ENCODE measurements around the gene MKRN2OS. TPM values are rescaled to one million over a fixed set of nuclear protein-coding genes. Genes with fewer than 3 reads are reported as not detected.

MKRN2OS gene, protein sequence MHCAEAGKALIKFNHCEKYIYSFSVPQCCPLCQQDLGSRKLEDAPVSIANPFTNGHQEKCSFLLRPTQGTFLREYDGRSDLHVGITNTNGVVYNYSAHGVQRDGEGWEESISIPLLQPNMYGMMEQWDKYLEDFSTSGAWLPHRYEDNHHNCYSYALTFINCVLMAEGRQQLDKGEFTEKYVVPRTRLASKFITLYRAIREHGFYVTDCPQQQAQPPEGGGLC
- total RNA-seq (ENCODE audit: insufficient read depth, low replicate concordance) = 4.1 TPM

DNA sequence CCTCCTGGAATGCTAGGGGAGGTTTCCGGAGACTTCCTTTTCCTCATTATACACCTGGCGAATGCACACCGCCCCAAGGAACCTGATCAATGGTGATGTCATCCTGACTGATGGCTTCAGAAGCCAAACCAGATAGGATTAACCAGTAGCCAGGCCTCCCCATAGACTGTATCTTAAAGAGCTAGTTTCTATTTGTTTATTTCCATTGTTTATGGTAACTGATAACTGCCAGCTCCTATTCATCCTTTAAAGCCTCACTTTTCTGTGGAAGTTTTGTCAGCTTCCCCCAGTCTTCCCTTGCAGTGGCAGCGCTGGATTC is at the start of gene MKRN2OS:
MKRN2OS (minus strand) TSS at position 27 of the 319 bp plus-strand sequence. CDS start 35 bp downstream, outside the sequence.
- peak; percentile 25 for DNase-seq (ENCODE audit: low spot score)

DNA sequence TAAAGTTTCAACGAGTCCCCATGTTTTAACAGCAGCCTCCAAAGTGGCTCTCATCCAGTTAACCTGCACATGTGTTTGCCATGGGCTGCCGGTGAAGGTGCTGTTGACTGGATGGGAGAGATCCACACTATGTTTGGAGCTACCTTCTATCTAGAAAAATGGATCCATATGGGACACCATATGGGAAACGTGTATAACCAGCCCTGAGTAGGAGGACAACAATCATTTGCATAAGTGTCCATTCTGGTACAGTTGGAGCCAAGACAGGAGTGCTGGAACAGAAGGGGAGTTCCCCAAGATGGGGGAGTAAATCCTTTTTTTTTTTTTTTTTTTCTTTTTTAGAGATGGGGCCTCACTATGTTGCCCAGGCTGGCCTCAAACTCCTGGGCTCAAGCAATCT is 48.2 kb upstream of the MKRN2OS start:
- no peak for DNase-seq (ENCODE audit: low spot score)

DNA sequence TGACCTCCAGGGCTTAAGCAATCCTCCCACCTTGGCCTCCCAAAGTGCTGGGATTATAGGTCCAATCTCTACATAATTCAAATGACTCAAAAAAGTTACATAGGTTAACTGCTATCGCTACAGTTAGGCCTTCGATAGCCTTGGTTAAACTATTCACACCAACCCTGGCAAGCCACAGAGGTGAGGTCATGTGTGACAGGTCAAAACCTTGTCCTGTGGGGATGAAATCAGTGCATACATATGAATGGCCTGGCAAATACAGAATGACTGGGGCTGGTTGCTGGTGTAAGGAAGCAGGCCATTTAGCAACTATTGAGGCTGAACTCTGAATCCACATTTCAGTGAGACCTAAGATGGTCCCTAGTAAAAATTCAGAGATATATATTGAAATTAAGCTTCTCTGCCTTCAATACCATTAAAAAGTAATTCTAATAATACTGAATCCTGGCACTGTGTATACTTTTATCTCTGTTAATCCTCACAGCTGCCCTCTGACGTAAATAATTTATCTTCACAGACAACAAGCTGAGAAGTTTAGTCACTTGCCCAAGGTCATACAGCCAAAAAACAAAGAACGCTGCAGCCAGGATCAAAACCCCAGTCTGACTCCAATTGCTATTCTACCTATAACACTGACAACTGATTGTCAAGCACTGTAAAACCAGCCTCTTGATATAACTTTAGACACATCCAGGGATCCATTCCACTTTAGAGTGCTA is 46.9 kb upstream of the MKRN2OS start:
- DNase-seq (ENCODE audit: low spot score) = no peak

DNA sequence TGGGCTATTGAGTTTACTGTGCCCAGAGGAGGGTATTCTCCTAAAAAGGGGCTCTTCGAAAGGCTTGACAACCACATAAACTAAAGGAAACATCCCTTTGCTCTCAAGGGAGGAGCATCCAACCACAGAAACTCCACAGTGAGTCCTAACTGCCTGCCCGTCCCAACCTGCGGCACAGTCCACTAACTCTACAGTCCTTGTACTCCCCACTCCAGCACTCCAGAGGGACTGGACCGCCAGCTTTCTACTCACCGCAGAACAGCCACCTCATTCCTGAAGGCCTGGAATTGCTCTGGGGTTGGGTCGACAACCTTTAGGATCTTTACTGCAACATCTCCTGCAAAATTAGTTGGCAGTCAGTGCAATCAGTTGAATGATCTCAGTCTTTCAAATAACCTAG is 46.2 kb upstream of the MKRN2OS start:
- DNase-seq (ENCODE audit: low spot score) = no peak

DNA sequence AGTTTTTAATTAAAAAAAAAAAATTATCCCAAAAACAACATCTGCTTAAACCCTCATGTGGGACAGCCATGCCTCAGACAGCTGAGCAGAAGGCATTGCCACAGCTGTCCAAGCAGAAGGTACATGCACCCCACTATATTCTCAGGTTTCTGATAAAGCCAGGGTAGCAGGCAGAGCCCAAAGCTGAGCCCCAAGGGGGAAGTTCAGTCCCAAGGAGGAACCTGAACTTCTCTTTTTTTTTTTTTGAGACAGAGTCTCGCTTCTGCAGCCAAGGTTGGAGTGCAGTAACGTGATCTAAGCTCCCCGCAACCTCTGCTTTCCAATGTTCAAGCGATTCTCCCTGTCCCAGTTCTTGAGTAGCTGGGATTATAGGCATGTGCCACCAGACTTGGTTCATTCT is 44.8 kb upstream of the MKRN2OS start:
- no peak for DNase-seq (ENCODE audit: low spot score)

DNA sequence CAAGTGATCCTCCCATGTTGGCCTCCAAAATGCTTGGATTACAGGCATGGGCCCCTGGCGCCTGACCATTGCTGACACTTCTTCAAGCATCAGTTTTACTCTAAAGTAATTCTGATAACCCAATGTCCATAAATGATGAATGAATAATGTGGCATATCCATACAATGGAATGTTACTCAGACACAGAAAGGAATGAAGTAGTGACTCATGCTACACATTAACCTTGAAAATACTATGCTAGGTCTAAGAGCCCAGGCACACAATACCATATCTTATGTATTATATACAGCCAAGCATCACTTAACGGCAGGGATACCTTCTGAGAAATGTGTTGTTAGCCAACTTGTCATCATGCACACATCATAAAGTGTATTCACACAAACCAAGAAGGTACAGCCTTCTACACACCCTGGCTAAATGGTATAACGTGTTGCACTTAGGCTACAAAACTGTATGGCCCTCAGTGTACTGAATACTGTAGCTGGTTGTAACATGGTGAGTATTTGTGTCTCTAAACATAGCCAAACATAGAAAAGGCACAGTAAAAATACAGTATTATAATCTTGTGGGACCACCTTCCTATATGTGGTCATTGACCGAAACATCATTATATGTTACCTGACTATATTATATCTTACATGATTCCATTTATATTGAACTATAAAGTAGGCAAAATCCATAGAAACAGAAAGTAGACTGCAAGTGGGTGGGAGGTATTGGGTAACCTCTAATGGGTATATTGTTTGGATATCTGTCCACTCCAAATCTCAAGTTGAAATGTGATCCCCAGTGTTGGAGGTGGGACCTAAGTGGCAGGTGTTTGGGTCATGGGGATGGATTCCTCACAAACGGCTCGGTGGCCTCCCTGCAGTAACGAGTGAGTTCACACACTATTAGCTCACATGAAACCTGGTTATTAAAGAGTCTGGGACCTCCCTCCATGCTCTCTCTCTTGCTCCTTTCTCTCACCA is 43.0 kb upstream of the MKRN2OS start:
- no peak for DNase-seq (ENCODE audit: low spot score)

DNA sequence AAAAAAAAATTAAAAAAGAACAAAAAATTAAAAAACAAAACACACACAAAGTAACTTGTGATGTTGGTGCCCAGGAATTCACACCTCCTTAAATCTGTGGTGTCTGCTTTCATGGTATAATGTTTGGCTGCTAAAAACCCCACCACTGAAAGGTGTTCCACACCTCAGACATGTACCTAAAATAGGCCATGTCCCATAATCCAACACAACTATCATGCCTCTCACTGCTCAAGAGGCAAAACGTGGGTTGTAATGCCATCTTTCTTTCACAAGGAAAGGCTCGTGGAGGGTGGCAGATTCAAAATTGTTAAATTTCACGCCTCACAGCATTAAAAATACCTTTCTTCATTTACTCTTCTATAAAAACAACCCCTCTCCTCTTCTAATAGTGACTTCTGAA is 41.1 kb upstream of the MKRN2OS start:
- DNase-seq (ENCODE audit: low spot score) = no peak

DNA sequence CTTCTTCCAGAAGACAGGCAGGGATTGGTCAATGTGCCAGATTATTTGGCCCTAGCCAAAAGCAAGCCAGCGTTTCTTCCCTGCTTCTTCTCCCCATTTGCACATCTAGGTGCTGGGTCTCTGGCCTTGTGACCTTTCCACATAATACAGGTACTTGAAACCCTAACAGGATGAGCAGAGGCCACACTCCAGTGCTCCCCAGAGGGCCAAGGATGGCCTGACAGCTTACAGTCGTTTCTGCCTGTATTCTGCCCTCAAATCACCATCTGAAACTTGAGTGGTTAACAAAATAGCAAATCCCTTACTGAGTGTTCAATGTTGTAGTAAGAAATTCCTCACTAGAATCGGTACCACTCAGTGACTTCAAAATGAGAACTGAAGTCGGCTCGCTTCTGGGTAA is 40.7 kb upstream of the MKRN2OS start:
- DNase-seq (ENCODE audit: low spot score) = no peak

DNA sequence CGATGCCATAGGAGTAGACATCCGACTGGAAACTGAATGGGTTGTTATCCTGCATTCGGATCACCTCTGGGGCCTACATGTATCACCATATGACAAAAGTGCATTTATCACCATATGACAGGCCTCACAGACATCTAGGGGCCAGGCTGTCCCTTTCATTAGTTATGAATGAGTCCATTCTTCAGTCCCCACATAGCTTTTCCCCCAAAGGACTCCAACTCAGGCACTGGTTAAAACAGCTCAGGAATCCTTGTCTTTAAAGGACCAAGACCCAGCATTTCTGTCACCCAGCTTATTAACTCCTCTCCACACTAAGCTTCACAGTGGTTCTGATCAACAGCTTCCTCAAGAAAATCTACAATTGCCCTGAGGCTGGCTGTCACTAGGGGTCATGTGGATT is 39.9 kb upstream of the MKRN2OS start:
- DNase-seq (ENCODE audit: low spot score) = no peak

DNA sequence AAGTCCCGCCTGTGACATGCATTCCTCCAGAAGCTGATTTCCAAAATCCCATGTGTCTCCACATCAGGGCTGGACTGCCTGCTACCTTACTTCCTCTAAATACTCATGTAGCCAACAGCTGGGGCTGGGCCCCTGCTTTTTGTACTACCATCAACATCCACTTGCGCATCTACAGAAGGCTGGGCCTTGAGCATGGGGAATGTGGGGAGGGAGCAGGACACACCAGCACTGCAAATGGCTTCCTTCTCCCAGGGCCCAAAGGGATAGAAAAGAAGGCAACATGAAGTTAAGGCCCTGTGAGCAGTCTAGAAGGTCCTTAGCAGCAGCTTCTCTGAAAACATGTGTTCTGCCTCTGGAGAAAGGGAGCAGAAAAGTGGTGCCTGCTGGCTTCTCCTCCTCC is 38.8 kb upstream of the MKRN2OS start:
- no peak for DNase-seq (ENCODE audit: low spot score)

DNA sequence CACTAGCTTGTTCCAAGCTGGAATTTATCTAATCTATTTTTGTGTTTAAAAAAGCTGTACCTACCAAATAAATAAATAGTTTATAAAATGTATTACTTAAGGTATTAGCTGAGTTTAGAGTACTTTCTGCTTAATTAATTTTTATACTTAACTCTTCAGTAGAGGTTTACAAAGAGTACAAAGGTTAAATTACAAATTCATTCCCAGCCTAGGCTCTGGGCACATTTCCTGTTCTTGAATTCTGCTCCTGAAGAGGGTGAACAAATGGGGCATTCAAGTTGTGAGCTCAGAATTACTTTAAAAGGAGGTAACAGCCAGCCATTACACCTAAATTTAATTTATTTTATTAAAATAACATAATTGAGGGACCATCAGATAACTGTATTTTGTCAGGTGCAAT is 38.0 kb upstream of the MKRN2OS start:
- DNase-seq (ENCODE audit: low spot score) = no peak

DNA sequence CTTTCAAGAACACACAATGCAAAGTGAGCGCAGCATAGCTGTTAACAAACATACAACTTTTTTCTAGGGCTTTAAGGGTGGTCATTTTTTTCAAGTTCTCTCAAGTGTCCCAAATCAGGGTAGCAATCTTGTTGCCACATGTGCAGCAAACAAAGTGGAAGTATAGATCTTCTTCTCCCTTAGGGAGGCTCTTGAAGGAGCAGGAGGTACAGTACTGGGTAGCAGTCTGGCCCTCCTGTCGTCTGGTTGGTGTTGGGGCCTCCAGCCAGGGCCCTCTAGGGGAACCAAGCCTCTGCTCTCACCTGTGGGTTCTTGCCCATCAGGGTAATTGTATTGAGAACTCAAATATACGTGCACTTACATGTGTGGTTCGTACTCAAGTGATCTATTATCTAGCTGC is 37.4 kb upstream of the MKRN2OS start:
- no peak for DNase-seq (ENCODE audit: low spot score)

DNA sequence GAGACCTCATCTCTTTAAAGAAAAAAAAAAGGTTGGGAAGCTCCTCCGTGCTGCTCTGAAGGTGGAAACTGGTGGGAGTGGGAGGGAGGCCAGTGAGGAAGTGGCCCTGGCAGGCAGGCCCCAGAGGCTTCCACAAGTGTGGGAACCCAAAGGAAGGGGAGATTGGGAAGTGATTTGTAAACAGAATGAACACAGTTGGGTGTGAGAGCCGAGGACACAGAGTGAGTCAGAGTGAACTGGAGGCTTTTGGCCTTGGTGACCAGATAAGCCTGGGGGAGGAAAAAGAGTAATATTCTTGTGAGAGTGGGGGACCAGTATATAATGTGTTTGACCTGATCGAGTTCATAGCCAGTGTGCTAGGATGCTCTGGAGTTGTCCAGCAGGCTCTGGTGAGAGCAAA is 34.6 kb upstream of the MKRN2OS start:
- no peak for DNase-seq (ENCODE audit: low spot score)

DNA sequence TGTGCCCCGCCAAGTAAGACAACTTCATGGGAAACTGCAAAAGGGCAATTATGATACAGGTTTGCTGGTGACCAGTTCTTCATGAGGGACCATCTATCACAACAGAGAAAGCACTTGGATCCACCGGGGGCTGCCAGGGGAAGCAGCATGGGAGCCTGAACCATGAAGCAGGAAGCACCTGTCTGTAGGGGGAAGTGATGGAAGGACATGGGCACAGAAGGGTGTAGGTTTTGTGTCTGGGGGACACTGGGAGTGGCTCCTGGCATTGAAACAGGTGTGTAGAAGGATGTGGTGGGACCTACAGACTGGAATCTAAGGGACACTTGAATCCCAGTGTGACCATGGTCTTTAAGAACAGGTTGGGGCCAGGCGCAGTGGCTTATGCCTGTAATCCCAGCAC is 34.2 kb upstream of the MKRN2OS start:
- no peak for DNase-seq (ENCODE audit: low spot score)

DNA sequence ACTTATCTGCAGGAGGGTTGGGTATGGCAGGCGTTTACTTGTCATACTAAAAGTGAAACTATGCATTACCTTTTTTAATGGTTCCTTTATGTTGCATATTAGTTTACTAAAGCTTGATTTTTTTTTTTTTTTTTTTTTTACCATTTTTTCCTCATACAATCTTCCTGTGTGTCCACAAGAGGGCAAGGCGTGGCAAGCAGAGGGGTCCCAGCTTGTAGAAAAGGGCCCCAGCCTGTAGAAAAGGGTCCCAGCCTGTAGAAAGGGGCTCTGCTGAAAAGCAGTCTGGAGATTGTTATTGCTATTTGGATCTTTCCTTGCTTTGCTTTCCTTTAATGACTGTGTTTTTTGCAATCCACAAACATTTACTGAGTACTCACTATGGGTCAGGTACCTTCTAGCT is 33.4 kb upstream of the MKRN2OS start:
- no peak for DNase-seq (ENCODE audit: low spot score)

DNA sequence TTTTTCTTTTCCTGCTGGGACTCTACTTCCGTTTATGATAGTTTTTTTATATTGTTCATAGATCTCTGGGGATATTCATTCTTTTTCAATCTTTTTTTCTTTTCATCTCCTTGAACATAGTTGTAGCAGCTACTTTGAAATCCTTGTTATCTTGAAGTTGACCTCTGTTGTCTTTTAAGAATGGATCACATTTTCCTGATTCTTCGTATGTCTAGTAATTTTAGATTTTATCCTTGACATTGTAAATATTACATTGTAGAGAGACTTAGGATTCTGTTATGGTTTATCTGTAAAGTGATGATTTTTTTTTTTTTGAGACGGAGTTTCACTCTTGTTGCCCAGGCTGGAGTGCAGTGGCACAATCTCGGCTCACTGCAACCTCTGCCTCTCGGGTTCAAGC is 32.1 kb upstream of the MKRN2OS start:
- DNase-seq (ENCODE audit: low spot score) = no peak

DNA sequence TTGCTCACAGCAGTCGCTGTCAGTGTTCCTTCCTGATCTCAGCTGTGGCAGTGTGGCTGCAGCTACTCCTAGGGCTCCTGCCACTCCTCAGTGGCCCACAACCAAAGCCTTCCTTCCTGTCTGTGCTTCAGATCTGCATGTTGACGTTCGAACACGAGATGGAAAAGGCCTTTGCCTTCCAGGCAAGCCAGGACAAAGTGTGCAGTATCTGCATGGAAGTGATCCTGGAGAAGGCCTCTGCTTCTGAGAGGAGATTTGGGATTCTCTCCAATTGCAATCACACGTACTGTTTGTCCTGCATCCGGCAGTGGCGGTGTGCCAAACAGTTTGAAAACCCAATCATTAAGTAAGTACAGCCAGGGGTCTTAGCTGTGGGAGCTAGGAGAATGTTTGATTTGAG is 29.4 kb upstream of the MKRN2OS start:
- no peak for DNase-seq (ENCODE audit: low spot score)

DNA sequence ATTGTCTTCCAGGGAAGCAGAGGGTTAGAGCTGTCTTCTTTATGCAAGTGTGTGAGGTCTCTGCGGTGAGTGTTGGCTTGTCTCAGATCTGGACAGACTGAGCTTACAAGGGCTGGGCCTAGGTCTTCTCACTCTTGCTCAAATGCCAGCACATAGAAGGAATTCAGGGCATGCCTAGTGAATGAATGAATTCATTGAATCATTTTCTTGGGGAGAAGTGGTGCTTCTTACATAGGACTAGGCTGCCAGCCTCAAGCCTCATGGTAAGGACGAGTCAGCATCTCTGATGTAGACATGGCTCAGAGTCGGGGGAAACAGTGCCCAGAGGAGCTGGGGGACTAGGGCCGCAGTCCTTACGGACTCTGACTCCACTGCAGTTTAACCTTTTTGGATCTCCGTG is 28.8 kb upstream of the MKRN2OS start:
- DNase-seq (ENCODE audit: low spot score) = no peak

DNA sequence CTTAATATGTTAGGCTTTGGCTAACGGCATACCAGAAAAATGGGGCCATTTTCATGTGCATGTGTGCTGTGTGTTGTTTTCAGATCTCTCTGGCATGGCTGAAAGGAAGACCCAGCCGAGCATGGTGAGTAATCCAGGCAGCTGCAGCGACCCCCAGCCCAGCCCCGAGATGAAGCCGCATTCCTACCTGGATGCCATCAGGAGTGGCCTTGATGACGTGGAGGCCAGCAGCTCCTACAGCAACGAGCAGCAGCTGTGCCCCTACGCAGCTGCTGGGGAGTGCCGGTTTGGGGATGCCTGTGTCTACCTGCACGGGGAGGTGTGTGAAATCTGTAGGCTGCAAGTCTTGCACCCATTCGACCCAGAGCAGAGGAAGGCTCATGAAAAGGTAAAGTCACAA is 26.7 kb upstream of the MKRN2OS start:
- no peak for DNase-seq (ENCODE audit: low spot score)

DNA sequence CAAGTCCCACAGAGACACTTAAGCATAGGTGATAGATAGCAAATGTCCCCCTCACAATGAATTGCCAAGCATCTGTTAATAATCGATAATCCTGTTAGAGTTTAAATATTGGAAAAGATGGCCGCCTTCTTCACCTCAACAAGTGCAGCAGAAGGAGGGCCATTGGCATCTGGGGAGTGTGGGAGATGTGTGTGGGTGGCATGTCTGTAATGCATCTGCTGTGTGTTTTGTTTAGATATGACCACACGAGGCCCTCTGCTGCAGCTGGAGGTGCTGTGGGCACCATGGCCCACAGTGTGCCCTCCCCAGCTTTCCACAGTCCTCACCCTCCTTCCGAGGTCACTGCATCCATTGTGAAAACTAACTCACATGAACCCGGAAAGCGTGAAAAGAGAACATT is 24.5 kb upstream of the MKRN2OS start:
- DNase-seq (ENCODE audit: low spot score) = no peak

DNA sequence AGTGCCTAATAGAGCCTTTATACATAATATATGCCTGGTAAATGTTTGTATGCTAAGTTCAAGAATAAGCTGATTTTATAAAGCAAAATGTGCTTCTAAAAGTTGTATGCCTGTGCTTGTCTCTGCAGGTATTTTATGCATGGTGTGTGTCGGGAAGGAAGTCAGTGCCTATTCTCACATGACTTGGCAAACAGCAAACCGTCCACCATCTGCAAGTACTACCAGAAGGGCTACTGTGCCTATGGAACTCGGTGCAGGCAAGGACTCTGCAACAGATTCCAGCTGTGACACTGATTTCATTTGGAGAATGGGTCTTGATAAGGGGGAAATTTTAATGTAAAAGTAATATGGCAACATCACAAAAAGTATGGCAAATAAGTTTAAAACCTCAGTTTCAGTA is 23.4 kb upstream of the MKRN2OS start:
- DNase-seq (ENCODE audit: low spot score) = no peak

DNA sequence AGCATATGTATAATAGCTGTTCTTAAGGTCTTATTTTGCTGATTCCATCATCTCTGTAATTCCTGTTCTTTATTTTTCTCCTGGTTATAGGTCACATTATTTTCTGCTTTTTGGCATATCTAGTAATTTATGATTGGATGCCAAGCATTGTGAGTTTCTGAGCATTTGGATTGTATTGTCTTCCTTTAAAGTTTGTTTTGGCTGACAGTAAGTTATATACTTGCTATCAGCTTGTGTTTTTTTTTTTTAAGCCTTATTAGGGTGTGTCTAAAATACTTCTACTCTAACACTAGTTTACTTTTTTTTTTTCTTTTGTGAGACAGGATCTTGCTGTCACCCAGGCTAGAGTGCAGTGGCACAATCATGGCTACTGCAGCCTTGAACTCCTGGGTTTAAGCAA is 21.7 kb upstream of the MKRN2OS start:
- DNase-seq (ENCODE audit: low spot score) = no peak

DNA sequence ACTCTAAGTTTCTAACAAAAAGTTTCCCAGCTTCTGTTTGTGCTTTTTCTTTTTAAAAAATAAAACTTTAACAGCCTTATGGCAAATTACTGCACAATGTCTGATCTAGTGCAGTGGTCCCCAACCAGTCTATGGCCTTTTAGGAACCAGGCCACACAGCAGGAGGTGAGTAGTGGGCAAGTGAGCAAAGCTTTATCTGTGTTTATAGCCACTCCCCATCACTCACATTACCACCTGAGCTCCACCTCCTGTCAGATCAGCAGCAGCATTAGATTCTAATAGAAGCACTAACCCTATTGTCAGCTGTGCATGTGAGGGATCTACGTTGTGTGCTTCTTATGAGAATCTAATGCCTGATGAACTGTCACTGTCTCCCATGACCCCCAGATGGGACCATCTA is 17.2 kb upstream of the MKRN2OS start:
- DNase-seq (ENCODE audit: low spot score) = no peak

Measured in umbilical cord (tissue), 2 donors.